ENCODE results near the gene CNN3. TPM values are rescaled to one million over a fixed set of nuclear protein-coding genes. Genes with fewer than 3 reads are reported as not detected.

The CNN3 gene
- polyA plus RNA-seq, 2 of the 4 experiments (the other 2 are of a cell fraction), result 61.6 to 83.4 TPM

- ChIA-PET POLR2A (interaction anchor here (0.6 to 1.0 kb wide), 4 partner anchors 15 to 71 kb away, joined by 3 to 7 read pairs (median 3); no protein-coding TSS in a partner anchor), CTCF (interaction anchor here (1.0 to 4.7 kb wide), 7 partner anchors 21 to 117 kb away, joined by 3 to 32 read pairs (median 6); no protein-coding TSS in a partner anchor)
- DNase-seq (ENCODE audit: low read depth in 1 of 2, low spot score in 1 of 2), result peak; percentile 45 to 47
- peaks cover 45% of the 10 kb centered on the region for H3K4me1 ChIP-seq
- ATAC-seq, result peak; percentile 72 to 81
- under 1% methylated on average over 9 of the region's 78 CpGs for WGBS (ENCODE audit: missing lambda C conversion rate)
- peak overlapping the region; percentile 76 for H3K4me2 ChIP-seq
- H3K4me3 ChIP-seq, result peak overlapping the region; percentile 90
- H3K27ac ChIP-seq, result peak overlapping the region; percentile 88 to 98
- no peaks in the 10 kb centered on the region for H3K9me3 ChIP-seq
- TF ChIP-seq CHD2 (IDR thresholded peaks at IDR 0.05; ENCODE audit: low read length, partially characterized antibody), result no peak
- TF ChIP-seq PHF8 (IDR thresholded peaks at IDR 0.05; ENCODE audit: borderline replicate concordance, low read depth), result no peak; the same call in 1 of the 2 replicates
- TF ChIP-seq NFE2L2 (conservative IDR thresholded peaks at IDR 0.05; ENCODE audit: low read length), result no peak
- peak; percentile 57; the same call in 1 of the 2 replicates for TF ChIP-seq HMGXB4 (CRISPR knock-in tag; IDR thresholded peaks at IDR 0.05; ENCODE audit: borderline replicate concordance)
- TF ChIP-seq RFX5 (IDR thresholded peaks at IDR 0.05), result no peak
- no peak for TF ChIP-seq ZC3H11A (IDR thresholded peaks at IDR 0.05)
- TF ChIP-seq JUNB (IDR thresholded peaks at IDR 0.05), result no peak
- TF ChIP-seq HOXA7 (CRISPR knock-in tag; IDR thresholded peaks at IDR 0.05), result no peak
- TF ChIP-seq FOSB (CRISPR knock-in tag; IDR thresholded peaks at IDR 0.05), result no peak
- TF ChIP-seq, protein P1, sequence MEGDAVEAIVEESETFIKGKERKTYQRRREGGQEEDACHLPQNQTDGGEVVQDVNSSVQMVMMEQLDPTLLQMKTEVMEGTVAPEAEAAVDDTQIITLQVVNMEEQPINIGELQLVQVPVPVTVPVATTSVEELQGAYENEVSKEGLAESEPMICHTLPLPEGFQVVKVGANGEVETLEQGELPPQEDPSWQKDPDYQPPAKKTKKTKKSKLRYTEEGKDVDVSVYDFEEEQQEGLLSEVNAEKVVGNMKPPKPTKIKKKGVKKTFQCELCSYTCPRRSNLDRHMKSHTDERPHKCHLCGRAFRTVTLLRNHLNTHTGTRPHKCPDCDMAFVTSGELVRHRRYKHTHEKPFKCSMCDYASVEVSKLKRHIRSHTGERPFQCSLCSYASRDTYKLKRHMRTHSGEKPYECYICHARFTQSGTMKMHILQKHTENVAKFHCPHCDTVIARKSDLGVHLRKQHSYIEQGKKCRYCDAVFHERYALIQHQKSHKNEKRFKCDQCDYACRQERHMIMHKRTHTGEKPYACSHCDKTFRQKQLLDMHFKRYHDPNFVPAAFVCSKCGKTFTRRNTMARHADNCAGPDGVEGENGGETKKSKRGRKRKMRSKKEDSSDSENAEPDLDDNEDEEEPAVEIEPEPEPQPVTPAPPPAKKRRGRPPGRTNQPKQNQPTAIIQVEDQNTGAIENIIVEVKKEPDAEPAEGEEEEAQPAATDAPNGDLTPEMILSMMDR (IDR thresholded peaks at IDR 0.05), result peak; percentile 56
- no peak for TF ChIP-seq ESRRA (IDR thresholded peaks at IDR 0.05; ENCODE audit: borderline replicate concordance, low read length)
- TF ChIP-seq EHF (CRISPR knock-in tag; IDR thresholded peaks at IDR 0.05), result no peak
- no peak for TF ChIP-seq TFCP2L1 (CRISPR knock-in tag; IDR thresholded peaks at IDR 0.05)
- TF ChIP-seq FOSL2 (IDR thresholded peaks at IDR 0.05), result no peak
- TF ChIP-seq FOSL2 (CRISPR knock-in tag; IDR thresholded peaks at IDR 0.05), result no peak
- TF ChIP-seq RAD21 (conservative IDR thresholded peaks at IDR 0.05 in 1 of 2, IDR thresholded peaks at IDR 0.05 in 1 of 2), result peak in 1 of 2 experiments; percentile 44; a peak in 2 of 5 replicates
- TF ChIP-seq, protein P2, sequence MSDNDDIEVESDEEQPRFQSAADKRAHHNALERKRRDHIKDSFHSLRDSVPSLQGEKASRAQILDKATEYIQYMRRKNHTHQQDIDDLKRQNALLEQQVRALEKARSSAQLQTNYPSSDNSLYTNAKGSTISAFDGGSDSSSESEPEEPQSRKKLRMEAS (IDR thresholded peaks at IDR 0.05), result no peak
- no peak for TF ChIP-seq ZNF302 (CRISPR knock-in tag; IDR thresholded peaks at IDR 0.05)
- no peak for TF ChIP-seq CBX2 (IDR thresholded peaks at IDR 0.05; ENCODE audit: borderline replicate concordance, low read depth)
- no peak for TF ChIP-seq NPAS2 (CRISPR knock-in tag; IDR thresholded peaks at IDR 0.05; ENCODE audit: borderline replicate concordance)
- no peak for FAIRE-seq
Measured at GRCh38 chr1:94926126-94926914, 590 bp downstream of the CNN3 start.

DNA sequence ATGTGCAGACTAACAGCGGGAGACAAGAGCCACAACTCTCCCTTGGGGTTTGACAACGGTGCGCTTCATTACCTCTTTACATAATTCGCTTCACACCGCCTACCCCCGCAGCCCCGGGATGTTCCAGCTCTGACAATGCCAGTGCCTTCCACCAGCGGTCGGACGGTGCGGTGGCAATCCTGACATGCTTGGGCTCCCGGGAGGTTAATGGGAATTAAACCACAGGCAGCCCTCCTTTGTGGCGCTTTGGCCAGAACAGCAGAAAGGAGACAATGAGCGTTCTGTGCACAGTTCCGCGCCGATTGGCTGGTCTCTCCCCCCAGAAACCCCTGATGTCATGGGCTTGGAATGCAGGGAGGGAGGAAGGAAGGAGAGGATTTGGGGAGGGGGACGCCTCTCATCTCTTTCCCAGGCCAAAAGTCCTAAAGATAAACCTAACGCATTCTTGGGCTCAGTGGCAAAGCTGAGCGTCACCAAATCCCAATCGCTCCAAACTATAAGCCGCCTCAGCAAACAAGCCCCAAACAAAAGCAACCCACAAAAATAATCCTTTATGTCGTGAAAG, 1.3 kb downstream of the CNN3 start:
- peak; percentile 26 to 52; a peak in 4 of 6 replicates for ATAC-seq
- DNase-seq (ENCODE audit: low read depth in 1 of 2, low spot score in 1 of 2), result peak; percentile 33 to 48
- 1% methylated on average over 19 of the region's 23 CpGs for WGBS (ENCODE audit: missing lambda C conversion rate)
- POLR2A ChIA-PET, result no interaction called here
- CTCF ChIA-PET, result interaction anchor here (1.0 to 4.7 kb wide), 5 partner anchors 21 to 118 kb away, joined by 3 to 32 read pairs (median 4); no protein-coding TSS in a partner anchor
- FAIRE-seq, result no peak
- no peak for TF ChIP-seq NPAS2 (CRISPR knock-in tag; IDR thresholded peaks at IDR 0.05; ENCODE audit: borderline replicate concordance)
- TF ChIP-seq, protein P2 (IDR thresholded peaks at IDR 0.05), result 0 out of 2 replicates have a peak, but pooled peaks have one; percentile 17
- peak overlapping the region; percentile 76 for H3K4me2 ChIP-seq
- peak overlapping the region; percentile 88 to 98 for H3K27ac ChIP-seq
- H3K9me3 ChIP-seq, result no peaks in the 10 kb centered on the region
- H3K4me1 ChIP-seq, result peaks cover 48% of the 10 kb centered on the region
- H3K4me3 ChIP-seq, result peak overlapping the region; percentile 90

Measured in A549 (cell line).